H9 (cell line): ENCODE data around the gene ECI2. TPM values are rescaled to one million over a fixed set of nuclear protein-coding genes. Genes with fewer than 3 reads are reported as not detected.
A peak's percentile ranks its signal among the peaks of the same experiment; 100 is the strongest.

Experiments used
- DNase-seq: peaks from one replicate; pipeline ENCODE4 v3.0.0-alpha.2; 2017
- H2AFZ ChIP-seq: one replicate; pipeline ENCODE4 v1.6.1; 2013; ENCODE audit warnings: mild to moderate bottlenecking, low read length, control low read depth, moderate library complexity
- H2AK5ac ChIP-seq: 2 replicates; pipeline ENCODE4 v1.6.1; 2013; ENCODE audit warnings: low read length, control low read depth, mixed read lengths; ENCODE audit not compliant: insufficient read length
- H2BK120ac ChIP-seq: one replicate; pipeline ENCODE4 v1.6.1; 2013; ENCODE audit warnings: low read depth, mild to moderate bottlenecking, low read length, control low read depth, inconsistent platforms; ENCODE audit not compliant: poor library complexity, severe bottlenecking
- H2BK12ac ChIP-seq: 2 replicates; pipeline ENCODE4 v1.6.1; 2013; ENCODE audit warnings: low read length, control low read depth, mixed read lengths, low read depth; ENCODE audit not compliant: insufficient read length
- H2BK15ac ChIP-seq: 2 replicates; pipeline ENCODE4 v1.6.1; 2013; ENCODE audit warnings: low read depth, low read length, control low read depth
- H2BK20ac ChIP-seq: one replicate; pipeline ENCODE4 v1.6.1; 2013; ENCODE audit warnings: low read depth, mild to moderate bottlenecking, low read length, control low read depth, inconsistent platforms; ENCODE audit not compliant: poor library complexity, severe bottlenecking
- H2BK5ac ChIP-seq: 2 replicates; pipeline ENCODE4 v1.6.1; 2013; ENCODE audit warnings: low read length, control low read depth, mixed read lengths; ENCODE audit not compliant: insufficient read length
- H3K14ac ChIP-seq: 2 replicates; pipeline ENCODE4 v1.6.1; 2013; ENCODE audit warnings: low read length, control low read depth; ENCODE audit not compliant: insufficient read depth
- H3K18ac ChIP-seq: 2 replicates; pipeline ENCODE4 v1.6.1; 2013; ENCODE audit warnings: low read depth, mild to moderate bottlenecking, mixed read lengths, low read length, control low read depth; ENCODE audit not compliant: insufficient read length
- H3K23ac ChIP-seq: 2 replicates; pipeline ENCODE4 v1.6.1; 2013; ENCODE audit warnings: low read length, control low read depth, mixed read lengths, low read depth; ENCODE audit not compliant: insufficient read length
- H3K23me2 ChIP-seq: 2 replicates; pipeline ENCODE4 v1.6.1; 2013; ENCODE audit warnings: low read depth, mild to moderate bottlenecking, mixed read lengths, low read length, control low read depth; ENCODE audit not compliant: insufficient read length, poor library complexity, severe bottlenecking
- H3K27ac ChIP-seq: 2 replicates; pipeline ENCODE4 v1.5.1; 2013; ENCODE audit warnings: low read length, control low read depth, mixed read lengths, low read depth; ENCODE audit not compliant: insufficient read length
- H3K27me3 ChIP-seq: 2 replicates; pipeline ENCODE4 v1.6.1; 2013; ENCODE audit warnings: low read length, control low read depth, inconsistent platforms; ENCODE audit not compliant: insufficient read depth
- H3K4ac ChIP-seq: 2 replicates; pipeline ENCODE4 v1.6.1; 2013; ENCODE audit warnings: low read depth, mild to moderate bottlenecking, control low read depth, inconsistent platforms, low read length, moderate library complexity
- H3K4me1 ChIP-seq: 2 replicates; pipeline ENCODE4 v1.6.1; 2013; ENCODE audit warnings: low read length, control low read depth, inconsistent platforms; ENCODE audit not compliant: insufficient read depth
- H3K4me2 ChIP-seq: 2 replicates; pipeline ENCODE4 v1.6.1; 2013; ENCODE audit warnings: low read length, control low read depth, mixed read lengths; ENCODE audit not compliant: insufficient read length, insufficient read depth
- H3K56ac ChIP-seq: 2 replicates; pipeline ENCODE4 v1.6.1; 2013; ENCODE audit warnings: low read depth, mild to moderate bottlenecking, mixed read lengths, low read length, control low read depth; ENCODE audit not compliant: insufficient read length
- H3K79me1 ChIP-seq: 2 replicates; pipeline ENCODE4 v1.6.1; 2013; ENCODE audit warnings: low read depth, mild to moderate bottlenecking, moderate library complexity, low read length, control low read depth, inconsistent platforms; ENCODE audit not compliant: insufficient read depth, poor library complexity, severe bottlenecking
- H3K79me2 ChIP-seq: 2 replicates; pipeline ENCODE4 v1.6.1; 2013; ENCODE audit warnings: low read length, control low read depth, inconsistent platforms; ENCODE audit not compliant: insufficient read depth
- H3K9ac ChIP-seq: 2 replicates; pipeline ENCODE4 v1.6.1; 2013; ENCODE audit warnings: low read length, control low read depth, mixed read lengths; ENCODE audit not compliant: insufficient read length; ENCODE audit errors: extremely low read depth
- H3K9me3 ChIP-seq: one replicate; pipeline ENCODE4 v1.6.1; 2013; ENCODE audit warnings: low read depth, low read length, inconsistent platforms; ENCODE audit not compliant: control insufficient read depth
- H3T11ph ChIP-seq: one replicate; pipeline ENCODE4 v1.6.1; 2013; ENCODE audit warnings: mild to moderate bottlenecking, low read length, control low read depth, inconsistent platforms
- H4K20me1 ChIP-seq: one replicate; pipeline ENCODE4 v1.6.1; 2013; ENCODE audit not compliant: control insufficient read depth, insufficient read length, insufficient read depth
- H4K5ac ChIP-seq: 2 replicates; pipeline ENCODE4 v1.6.1; 2013; ENCODE audit warnings: low read depth, mild to moderate bottlenecking, mixed read lengths, low read length, control low read depth; ENCODE audit not compliant: insufficient read length
- H4K8ac ChIP-seq: replicated peaks from 2 replicates; pipeline ENCODE4 v1.6.1; 2013; ENCODE audit warnings: low read length, control low read depth, mixed read lengths, low read depth; ENCODE audit not compliant: insufficient read length
- H4K91ac ChIP-seq: 2 replicates; pipeline ENCODE4 v1.6.1; 2013; ENCODE audit warnings: low read depth, mild to moderate bottlenecking, moderate library complexity, mixed read lengths, low read length, control low read depth; ENCODE audit not compliant: insufficient read length
- H3K27ac Mint-ChIP-seq, 3 experiments: 2 replicates in 2 of 3; 3 replicates in 1 of 3; pipeline ENCODE4 v1.8.0; 2020 to 2021; ENCODE audit warnings: mixed read lengths in 3 of 3, mild to moderate bottlenecking in 1 of 3, moderate library complexity in 1 of 3
- H3K27me3 Mint-ChIP-seq: 2 replicates; pipeline ENCODE4 v1.8.0; 2021; ENCODE audit warnings: low read depth, mild to moderate bottlenecking, moderate library complexity, mixed read lengths
- H3K36me3 Mint-ChIP-seq, 3 experiments: 2 replicates in 2 of 3; 3 replicates in 1 of 3; pipeline ENCODE4 v1.8.0; 2020 to 2021; ENCODE audit warnings: low read depth in 3 of 3, mixed read lengths in 3 of 3; ENCODE audit not compliant: insufficient read depth in 1 of 3
- H3K4me1 Mint-ChIP-seq, 2 experiments: 2 replicates each; pipeline ENCODE4 v1.8.0; 2020; ENCODE audit warnings: mixed read lengths in 2 of 2
- H3K4me3 Mint-ChIP-seq, 2 experiments: 2 replicates in 1 of 2; 3 replicates in 1 of 2; pipeline ENCODE4 v1.8.0; 2020 to 2021; ENCODE audit warnings: mild to moderate bottlenecking in 2 of 2, mixed read lengths in 2 of 2, moderate library complexity in 1 of 2
- H3K9me3 Mint-ChIP-seq, 2 experiments: 2 replicates in 1 of 2; 3 replicates in 1 of 2; pipeline ENCODE4 v1.8.0; 2020; ENCODE audit warnings: mild to moderate bottlenecking in 2 of 2, mixed read lengths in 2 of 2, moderate library complexity in 1 of 2
- CTCF ChIP-seq: fragments of 200-600 bp; sonication (generic); conservative IDR thresholded peaks from 3 replicates; pipeline ENCODE4 v1.8.0; 2021; ENCODE audit warnings: antibody characterized with exemption, mild to moderate bottlenecking
- WGBS: extraction: QIAGEN DNeasy Blood & Tissue Kit; methylation state at CpG from one replicate; pipeline ENCODE4 v1.1.7; 2013; ENCODE audit warnings: missing lambda C conversion rate, low lambda C conversion rate, mixed read lengths; ENCODE audit not compliant: insufficient read length; ENCODE audit errors: extremely low coverage; 5-methylcytosine and 5-hydroxymethylcytosine counted together
- total RNA-seq: library from RNA; stranded (reverse); gene quantifications from 2 replicates; pipeline ENCODE4 v1.2.1, GENCODE V29; 2021

Gene ECI2
- total RNA-seq, 1 experiment from 2014 or later = 67.5 TPM

GRCh38 chr6:4125500-4125899 lies 9.9 kb downstream of the ECI2 start:
- H3K4me1 Mint-ChIP-seq = no peaks in the 10 kb centered on the region
- no peaks in the 10 kb centered on the region for H4K20me1 ChIP-seq
- H3K79me1 ChIP-seq = no peaks in the 10 kb centered on the region
- no peak overlapping the region for H2AFZ ChIP-seq
- no peak overlapping the region for H2BK20ac ChIP-seq
- H3K14ac ChIP-seq = no peak overlapping the region
- peak overlapping the region in 1 of 3 experiments; percentile 71; a peak in 1 of 7 replicates for H3K27ac Mint-ChIP-seq
- H3K4ac ChIP-seq = no peak overlapping the region
- no peaks in the 10 kb centered on the region for H3K27me3 ChIP-seq
- H2BK120ac ChIP-seq = no peak overlapping the region
- no peak overlapping the region for H4K8ac ChIP-seq
- H3K9me3 Mint-ChIP-seq = no peaks in the 10 kb centered on the region
- H2BK15ac ChIP-seq = no peak overlapping the region
- no peak overlapping the region for H4K91ac ChIP-seq
- no peak overlapping the region for H4K5ac ChIP-seq
- no peaks in the 10 kb centered on the region for H3K27me3 Mint-ChIP-seq
- H3K79me2 ChIP-seq = no peaks in the 10 kb centered on the region
- H2BK5ac ChIP-seq = no peak overlapping the region
- H3K9me3 ChIP-seq = no peaks in the 10 kb centered on the region
- H3K23me2 ChIP-seq = no peaks in the 10 kb centered on the region
- no peaks in the 10 kb centered on the region for H3K4me1 ChIP-seq
- no peak overlapping the region for H2BK12ac ChIP-seq
- peaks cover 37 to 71% (median 60%) of the 10 kb centered on the region in 3 experiments for H3K36me3 Mint-ChIP-seq
- no peak for TF ChIP-seq CTCF
- no CpG with 5 or more reads among the region's 5 CpGs for WGBS
- H3T11ph ChIP-seq = no peak overlapping the region
- H3K9ac ChIP-seq = no peak overlapping the region
- no peak overlapping the region for H2AK5ac ChIP-seq
- no peak for DNase-seq
- no peak overlapping the region for H3K23ac ChIP-seq
- no peak overlapping the region for H3K4me2 ChIP-seq
- no peak overlapping the region for H3K56ac ChIP-seq
- no peak overlapping the region for H3K18ac ChIP-seq
- H3K27ac ChIP-seq = no peak overlapping the region
- H3K4me3 Mint-ChIP-seq = no peak overlapping the region
